ENCODE measurements around the gene LPAR1. TPM values are rescaled to one million over a fixed set of nuclear protein-coding genes. Genes with fewer than 3 reads are reported as not detected.
"Not testable (repeated sequence)": the region's sequence is repeated elsewhere in the genome, so short reads cannot be mapped to it uniquely, and the experiment has no call there.

The LPAR1 gene
- total RNA-seq, 1 donor from 2014 or later = 16.8 TPM

DNA sequence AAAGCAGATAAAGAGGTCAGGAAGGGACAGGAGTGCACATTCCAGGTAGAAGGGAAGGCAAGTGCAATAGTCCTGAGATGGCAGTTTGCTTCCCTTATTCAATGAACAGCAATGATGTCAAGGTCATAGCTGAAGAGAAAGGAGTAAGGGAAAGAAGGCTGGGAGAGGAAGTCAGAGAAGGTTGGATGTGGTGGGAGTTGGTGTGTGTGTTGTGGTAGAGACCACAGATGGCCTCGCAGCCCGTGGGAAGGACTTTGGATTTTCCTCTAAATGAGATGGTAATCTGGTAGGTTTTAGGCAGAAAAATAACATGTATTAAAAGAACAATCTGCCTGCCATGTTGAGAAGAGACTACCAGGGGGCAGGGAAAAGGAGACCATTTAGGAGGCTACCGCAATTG is 25.1 kb upstream of the LPAR1 start:
- no peaks in the 10 kb centered on the region for H3K36me3 ChIP-seq (ENCODE audit: control insufficient read depth, insufficient read depth, low read length)
- DNase-seq (ENCODE audit: low read depth) (no peak), FAIRE-seq (no peak)
- H3K4me3 ChIP-seq (ENCODE audit: low read depth, low read length) = no peak overlapping the region
- TF ChIP-seq, protein P1, sequence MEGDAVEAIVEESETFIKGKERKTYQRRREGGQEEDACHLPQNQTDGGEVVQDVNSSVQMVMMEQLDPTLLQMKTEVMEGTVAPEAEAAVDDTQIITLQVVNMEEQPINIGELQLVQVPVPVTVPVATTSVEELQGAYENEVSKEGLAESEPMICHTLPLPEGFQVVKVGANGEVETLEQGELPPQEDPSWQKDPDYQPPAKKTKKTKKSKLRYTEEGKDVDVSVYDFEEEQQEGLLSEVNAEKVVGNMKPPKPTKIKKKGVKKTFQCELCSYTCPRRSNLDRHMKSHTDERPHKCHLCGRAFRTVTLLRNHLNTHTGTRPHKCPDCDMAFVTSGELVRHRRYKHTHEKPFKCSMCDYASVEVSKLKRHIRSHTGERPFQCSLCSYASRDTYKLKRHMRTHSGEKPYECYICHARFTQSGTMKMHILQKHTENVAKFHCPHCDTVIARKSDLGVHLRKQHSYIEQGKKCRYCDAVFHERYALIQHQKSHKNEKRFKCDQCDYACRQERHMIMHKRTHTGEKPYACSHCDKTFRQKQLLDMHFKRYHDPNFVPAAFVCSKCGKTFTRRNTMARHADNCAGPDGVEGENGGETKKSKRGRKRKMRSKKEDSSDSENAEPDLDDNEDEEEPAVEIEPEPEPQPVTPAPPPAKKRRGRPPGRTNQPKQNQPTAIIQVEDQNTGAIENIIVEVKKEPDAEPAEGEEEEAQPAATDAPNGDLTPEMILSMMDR (IDR thresholded peaks at IDR 0.05; ENCODE audit: insufficient read depth, low read length, severe bottlenecking) = no peak
- no peaks in the 10 kb centered on the region for H3K27me3 ChIP-seq (ENCODE audit: control insufficient read depth, insufficient read depth, low read length)

DNA sequence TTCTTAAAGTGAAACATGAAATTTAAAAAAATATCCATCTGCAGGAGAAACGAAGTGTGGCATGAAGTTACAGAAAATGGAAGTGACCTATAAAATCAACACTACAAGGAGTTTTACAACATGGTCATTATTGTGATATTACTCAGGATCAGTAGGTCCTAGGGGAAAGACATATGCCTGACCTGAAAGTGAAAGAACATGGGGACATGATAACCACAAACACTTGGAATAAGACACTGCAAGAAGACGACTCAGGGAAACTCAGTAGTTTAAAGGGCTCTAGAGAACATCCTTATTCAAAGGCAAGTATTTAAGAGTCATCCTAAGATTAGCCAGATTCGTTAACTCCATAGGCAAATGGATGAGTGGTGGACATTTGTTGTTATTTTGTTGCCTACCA is 19.9 kb upstream of the LPAR1 start:
- Histone ChIP-seq H3K27me3 (ENCODE audit: control insufficient read depth, insufficient read depth, low read length) (no peaks in the 10 kb centered on the region), H3K36me3 (ENCODE audit: control insufficient read depth, insufficient read depth, low read length) (no peaks in the 10 kb centered on the region), H3K4me3 (ENCODE audit: low read depth, low read length) (no peak overlapping the region)
- no peak for FAIRE-seq
- no peak for DNase-seq (ENCODE audit: low read depth)
- TF ChIP-seq, protein P1 (IDR thresholded peaks at IDR 0.05; ENCODE audit: insufficient read depth, low read length, severe bottlenecking) = no peak

DNA sequence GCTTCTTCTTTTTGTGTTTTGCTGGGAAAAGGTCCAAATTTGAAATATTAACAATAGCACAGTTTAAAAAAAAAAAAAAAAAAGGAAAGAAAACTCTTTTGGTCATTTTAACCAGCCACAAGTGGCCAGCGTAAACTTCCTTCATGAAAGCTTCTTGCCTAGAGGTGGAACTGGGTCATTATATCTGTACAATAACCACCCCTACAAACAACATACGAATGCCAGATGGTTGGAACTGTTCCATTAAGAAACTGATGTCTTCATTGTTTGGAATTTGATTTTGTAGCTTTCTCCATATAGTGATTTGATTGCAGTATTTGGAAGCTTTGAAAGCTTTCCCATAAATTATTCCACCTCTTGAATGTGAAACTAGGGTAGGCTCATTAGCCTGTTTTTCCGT is 18.3 kb upstream of the LPAR1 start:
- FAIRE-seq = no peak
- H3K4me3 ChIP-seq (ENCODE audit: low read depth, low read length) = no peak overlapping the region
- no peak for DNase-seq (ENCODE audit: low read depth)
- H3K27me3 ChIP-seq (ENCODE audit: control insufficient read depth, insufficient read depth, low read length) = no peaks in the 10 kb centered on the region
- no peaks in the 10 kb centered on the region for H3K36me3 ChIP-seq (ENCODE audit: control insufficient read depth, insufficient read depth, low read length)
- TF ChIP-seq, protein P1 (IDR thresholded peaks at IDR 0.05; ENCODE audit: insufficient read depth, low read length, severe bottlenecking) = no peak

DNA sequence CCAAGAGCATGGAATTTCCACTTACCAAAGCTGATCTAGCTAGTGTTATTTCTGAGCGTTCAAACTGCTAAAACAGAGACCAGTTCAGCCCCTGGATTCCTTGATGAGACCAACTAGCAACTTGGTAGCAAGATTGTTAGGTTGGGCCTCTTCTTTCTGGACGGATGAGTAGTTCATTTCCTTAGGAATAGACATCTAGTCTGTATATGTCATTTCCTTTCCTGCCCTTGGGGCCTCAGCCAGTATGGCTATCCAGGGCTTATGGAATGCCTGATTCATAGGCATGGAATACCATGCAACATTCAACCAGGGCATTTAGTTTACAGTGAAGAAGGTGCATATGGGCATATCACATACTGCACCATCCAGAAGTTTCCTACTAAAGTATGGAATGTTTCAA is 14.5 kb upstream of the LPAR1 start:
- peak; percentile 43 for FAIRE-seq
- TF ChIP-seq, protein P1 (IDR thresholded peaks at IDR 0.05; ENCODE audit: insufficient read depth, low read length, severe bottlenecking) = no peak

DNA sequence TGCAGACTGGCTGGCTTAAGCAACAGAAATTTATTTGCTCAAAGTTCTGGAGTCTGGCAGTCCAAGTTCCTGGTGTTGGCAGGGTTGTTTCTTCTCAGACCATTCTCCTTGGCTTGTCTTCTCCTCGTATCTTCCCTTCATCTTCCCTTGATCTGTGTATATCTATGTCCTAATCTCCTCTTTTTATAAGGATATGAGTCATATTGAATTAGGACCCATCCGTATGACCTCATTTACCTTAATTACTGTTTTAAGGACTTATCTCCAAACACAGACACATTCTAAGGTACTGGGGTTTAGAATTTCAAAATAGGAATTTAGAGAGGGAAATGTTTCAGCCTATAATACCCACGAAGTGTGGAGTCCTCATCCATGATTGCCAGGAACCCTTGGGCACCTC is 13.1 kb upstream of the LPAR1 start:
- TF ChIP-seq, protein P1 (IDR thresholded peaks at IDR 0.05; ENCODE audit: insufficient read depth, low read length, severe bottlenecking) = no peak
- FAIRE-seq (no peak), DNase-seq (ENCODE audit: low read depth) (peak; percentile 28)
- H3K4me3 ChIP-seq (ENCODE audit: low read depth, low read length) = no peak overlapping the region
- no peaks in the 10 kb centered on the region for H3K27me3 ChIP-seq (ENCODE audit: control insufficient read depth, insufficient read depth, low read length)
- no peaks in the 10 kb centered on the region for H3K36me3 ChIP-seq (ENCODE audit: control insufficient read depth, insufficient read depth, low read length)

More for the DNA sequence above, 14.5 kb upstream of the LPAR1 start:
- H3K4me3 ChIP-seq (ENCODE audit: low read depth, low read length) = no peak overlapping the region
- DNase-seq (ENCODE audit: low read depth) = peak; percentile 82
- no peaks in the 10 kb centered on the region for H3K36me3 ChIP-seq (ENCODE audit: control insufficient read depth, insufficient read depth, low read length)
- H3K27me3 ChIP-seq (ENCODE audit: control insufficient read depth, insufficient read depth, low read length) = no peaks in the 10 kb centered on the region

DNA sequence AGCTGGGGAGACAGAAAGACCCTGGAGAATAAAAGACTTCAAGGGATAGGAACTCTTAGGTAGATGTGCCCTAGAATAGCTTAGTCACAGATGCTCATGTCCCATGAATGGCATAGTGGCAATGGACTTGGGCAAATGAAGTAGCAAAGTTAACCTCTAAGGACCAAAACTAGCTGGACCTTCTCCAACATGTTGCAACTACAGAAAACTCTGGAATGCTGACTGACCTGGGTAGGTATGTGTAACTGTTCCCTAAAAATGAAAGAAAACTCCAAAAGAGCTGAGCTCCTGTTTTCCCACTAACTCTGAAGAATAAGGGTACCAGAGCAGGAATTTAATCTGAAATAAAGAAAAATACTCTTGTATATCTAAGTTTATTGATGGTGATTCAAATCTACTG is 12.5 kb upstream of the LPAR1 start:
- no peak for FAIRE-seq
- TF ChIP-seq, protein P1 (IDR thresholded peaks at IDR 0.05; ENCODE audit: insufficient read depth, low read length, severe bottlenecking) = no peak

DNA sequence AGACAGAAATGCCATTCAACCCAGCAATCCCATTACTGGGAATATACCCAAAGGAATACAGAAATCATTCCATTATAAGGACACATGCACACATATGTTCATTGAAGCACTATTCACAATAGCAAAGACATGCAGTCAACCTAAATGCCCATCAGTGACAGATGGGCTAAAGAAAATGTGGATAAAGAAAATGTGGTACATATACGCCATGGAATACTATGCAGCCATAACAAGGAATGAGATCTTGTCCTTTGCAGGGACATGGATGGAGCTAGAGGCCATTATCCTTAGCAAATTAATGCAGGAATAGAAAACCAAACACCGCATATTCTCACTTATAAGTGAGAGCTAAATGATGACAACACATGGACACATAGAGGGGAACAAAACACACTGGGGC is 9.0 kb upstream of the LPAR1 start:
- DNase-seq (ENCODE audit: low read depth); H3K27me3 ChIP-seq (ENCODE audit: control insufficient read depth, insufficient read depth, low read length); H3K36me3 ChIP-seq (ENCODE audit: control insufficient read depth, insufficient read depth, low read length); FAIRE-seq; H3K4me3 ChIP-seq (ENCODE audit: low read depth, low read length): not testable (repeated sequence)

More for the DNA sequence above, 12.5 kb upstream of the LPAR1 start:
- Histone ChIP-seq H3K4me3 (ENCODE audit: low read depth, low read length) (no peak overlapping the region), H3K27me3 (ENCODE audit: control insufficient read depth, insufficient read depth, low read length) (no peaks in the 10 kb centered on the region), H3K36me3 (ENCODE audit: control insufficient read depth, insufficient read depth, low read length) (no peaks in the 10 kb centered on the region)
- peak; percentile 25 for DNase-seq (ENCODE audit: low read depth)
